ENCODE measurements around the gene MAST1. TPM values are rescaled to one million over a fixed set of nuclear protein-coding genes. Genes with fewer than 3 reads are reported as not detected.
"Not testable (repeated sequence)": the region's sequence is repeated elsewhere in the genome, so short reads cannot be mapped to it uniquely, and the experiment has no call there.

Gene MAST1
- total RNA-seq, 2 experiments from 2014 or later: 1.2 to 1.5 TPM

DNA sequence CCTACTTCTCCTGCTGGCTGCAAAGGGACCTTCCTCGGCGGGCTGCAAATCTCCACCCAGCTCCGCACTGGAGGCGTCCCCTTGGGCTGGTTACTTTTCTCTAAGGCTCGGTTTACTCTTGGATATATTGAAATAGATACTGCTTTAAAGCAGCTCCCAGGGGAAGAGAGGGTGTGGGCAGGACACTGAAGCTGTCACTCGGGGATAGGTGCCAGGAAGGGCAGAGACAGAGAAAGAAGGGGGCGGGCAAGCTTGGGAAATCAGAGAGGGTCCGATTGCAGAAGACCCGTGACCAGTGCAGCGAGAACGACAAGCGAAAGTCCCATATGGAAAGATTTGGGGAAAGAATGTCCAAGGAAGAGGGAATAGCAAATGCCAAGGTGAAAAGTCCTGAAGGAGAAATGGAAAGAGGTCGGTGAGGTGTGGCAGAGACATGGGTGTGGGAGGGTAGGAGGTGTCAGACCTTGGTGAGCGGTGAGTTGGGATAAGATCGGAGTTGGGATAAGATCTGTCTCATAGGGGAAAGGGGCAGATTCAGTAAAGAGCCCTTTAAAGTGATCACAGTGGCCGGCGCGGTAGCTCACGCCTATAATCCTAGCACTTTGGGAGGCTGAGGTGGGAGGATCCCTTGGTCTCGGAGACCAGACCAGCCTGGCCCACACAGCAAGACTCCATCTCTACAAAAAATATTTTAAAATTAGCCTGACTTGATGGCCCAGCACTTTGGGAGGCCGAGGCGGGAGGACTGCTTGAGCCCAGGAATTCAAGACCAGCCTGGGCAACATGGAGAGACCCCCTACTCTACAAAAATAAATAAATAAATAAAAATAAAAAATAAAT lies 35.8 kb upstream of the MAST1 start:
- CTCF ChIA-PET: interaction anchor here (9.9 to 13.8 kb wide), 2 partner anchors 26 to 39 kb away, joined by 303 to 341 read pairs; partner anchors contain the start of gene HOOK2
- Mint-ChIP-seq H3K4me3 (peak overlapping the region; percentile 91), H3K27me3 (ENCODE audit: low read depth) (no peaks in the 10 kb centered on the region), H3K36me3 (ENCODE audit: low read depth) (peaks cover 17% of the 10 kb centered on the region), H3K9me3 (no peaks in the 10 kb centered on the region), H3K27ac (no peak overlapping the region), H3K4me1 (ENCODE audit: low read depth) (peaks cover 36% of the 10 kb centered on the region)
- DNase-seq: no peak
- intact Hi-C loops (cut with micrococcal nuclease): no loop called here

DNA sequence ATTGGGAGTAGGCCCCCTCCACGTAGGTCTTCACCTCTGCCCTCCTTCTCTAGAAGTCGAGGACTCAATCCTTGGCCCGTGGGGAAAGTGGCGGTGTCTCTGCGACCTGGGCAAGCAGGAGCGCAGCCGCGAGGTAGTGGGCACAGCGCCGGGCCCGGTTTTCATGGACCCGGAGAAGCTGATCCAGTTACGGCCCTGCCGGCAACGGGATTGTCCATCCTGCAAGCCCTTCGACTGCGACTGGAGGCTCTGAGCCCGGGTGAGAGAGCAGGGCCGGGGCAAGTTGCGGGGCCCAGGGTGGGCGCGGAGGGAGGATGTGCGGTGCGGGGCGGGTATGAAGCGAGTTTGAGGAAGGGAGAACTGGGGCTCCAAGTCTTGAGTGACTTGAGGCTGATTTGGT lies 34.3 kb upstream of the MAST1 start:
- Mint-ChIP-seq H3K4me3 (no peak overlapping the region), H3K27me3 (ENCODE audit: low read depth) (no peaks in the 10 kb centered on the region), H3K4me1 (ENCODE audit: low read depth) (peaks cover 38% of the 10 kb centered on the region), H3K9me3 (no peaks in the 10 kb centered on the region), H3K27ac (no peak overlapping the region), H3K36me3 (ENCODE audit: low read depth) (peaks cover 21% of the 10 kb centered on the region)
- CTCF ChIA-PET: interaction anchor here (9.9 to 13.8 kb wide), 2 partner anchors 28 to 41 kb away, joined by 303 to 341 read pairs; partner anchors contain the start of gene HOOK2
- intact Hi-C loops (cut with micrococcal nuclease): no loop called here
- DNase-seq: no peak

DNA sequence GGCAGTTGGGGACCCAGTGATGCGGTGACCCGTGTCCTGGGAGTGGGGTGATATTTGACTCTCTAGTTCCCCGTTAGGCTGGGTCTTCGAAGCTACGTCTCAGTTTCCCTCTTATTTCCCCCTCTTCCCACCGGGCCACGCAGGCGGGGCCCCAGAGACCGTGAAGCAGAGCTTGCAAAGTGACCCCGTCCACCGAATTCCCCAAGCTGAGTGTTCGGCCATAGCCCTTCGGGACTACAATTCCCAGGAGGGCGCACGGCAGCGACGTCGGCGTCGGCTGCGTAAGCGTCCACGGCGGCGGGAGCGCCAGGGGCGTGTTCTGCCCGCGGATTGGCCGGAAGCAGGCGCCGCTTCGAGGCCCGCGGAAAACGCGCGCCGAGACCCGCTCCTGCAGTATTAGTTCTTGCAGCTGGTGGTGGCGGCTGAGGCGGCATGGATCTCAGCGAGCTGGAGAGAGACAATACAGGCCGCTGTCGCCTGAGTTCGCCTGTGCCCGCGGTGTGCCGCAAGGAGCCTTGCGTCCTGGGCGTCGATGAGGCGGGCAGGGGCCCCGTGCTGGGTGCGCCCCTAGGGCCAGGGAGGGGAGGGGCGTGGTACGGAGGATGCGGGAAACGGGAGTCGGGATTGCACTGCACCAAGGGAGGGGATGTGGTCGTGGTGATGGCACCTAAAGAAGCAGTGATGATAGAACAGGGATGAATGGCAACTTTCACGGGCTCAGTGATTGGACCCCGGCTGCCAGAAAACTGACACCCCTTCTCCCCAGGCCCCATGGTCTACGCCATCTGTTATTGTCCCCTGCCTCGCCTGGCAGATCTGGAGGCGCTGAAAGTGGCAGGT lies 31.9 kb upstream of the MAST1 start, which contains the start of gene RNASEH2A:
RNASEH2A (plus strand) TSS at position 343 of the 840 bp plus-strand sequence; CDS start at position 433, 90 bp downstream.
- H3K4me1 Mint-ChIP-seq (ENCODE audit: low read depth): peaks cover 22% of the 10 kb centered on the region
- intact Hi-C loops (cut with micrococcal nuclease): loop anchor here (1.0 kb wide), 1 partner anchor 79 kb away; no protein-coding TSS in a partner anchor
- H3K4me3 Mint-ChIP-seq: peak within 1 kb of the TSS; percentile 96
- CTCF ChIA-PET: interaction anchor here (2.2 to 2.3 kb wide), 3 partner anchors 10 to 47 kb away, joined by 6 to 11 read pairs (median 6); no protein-coding TSS in a partner anchor
- peak; percentile 92 for DNase-seq
- no peaks in the 10 kb centered on the region for H3K27me3 Mint-ChIP-seq (ENCODE audit: low read depth)
- no peaks in the 10 kb centered on the region for H3K9me3 Mint-ChIP-seq
- peak within 1 kb of the TSS; percentile 85 for H3K27ac Mint-ChIP-seq
- peaks cover 21% of the 10 kb centered on the region for H3K36me3 Mint-ChIP-seq (ENCODE audit: low read depth)

DNA sequence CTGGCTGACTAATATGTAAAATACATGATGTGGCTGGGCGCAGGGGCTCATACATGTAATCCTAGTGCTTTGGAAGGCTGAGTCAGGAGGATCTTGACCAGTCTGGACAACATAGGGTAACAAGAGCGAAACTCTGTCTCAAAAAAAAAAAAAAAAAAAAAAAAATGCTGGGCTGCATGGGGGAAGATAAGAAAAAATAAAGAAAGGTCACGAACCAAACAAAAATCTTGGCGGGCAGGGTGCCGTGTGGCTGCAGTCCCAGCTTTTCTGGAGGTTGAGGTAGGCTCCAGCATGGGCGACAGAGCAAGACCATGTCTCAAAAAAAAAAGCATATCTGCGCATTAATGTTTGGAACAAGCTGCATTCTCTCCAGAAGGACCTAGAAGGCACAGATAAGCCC lies 23.2 kb upstream of the MAST1 start:
- Mint-ChIP-seq H3K36me3 (ENCODE audit: low read depth) (peaks cover 23% of the 10 kb centered on the region), H3K27me3 (ENCODE audit: low read depth) (no peaks in the 10 kb centered on the region), H3K4me3 (no peak overlapping the region), H3K4me1 (ENCODE audit: low read depth) (no peaks in the 10 kb centered on the region), H3K27ac (no peak overlapping the region), H3K9me3 (no peaks in the 10 kb centered on the region)
- no peak for DNase-seq
- CTCF ChIA-PET: interaction anchor here (0.6 kb wide), 1 partner anchor 65 kb away, joined by 6 read pairs; no protein-coding TSS in a partner anchor
- intact Hi-C loops (cut with micrococcal nuclease): no loop called here

DNA sequence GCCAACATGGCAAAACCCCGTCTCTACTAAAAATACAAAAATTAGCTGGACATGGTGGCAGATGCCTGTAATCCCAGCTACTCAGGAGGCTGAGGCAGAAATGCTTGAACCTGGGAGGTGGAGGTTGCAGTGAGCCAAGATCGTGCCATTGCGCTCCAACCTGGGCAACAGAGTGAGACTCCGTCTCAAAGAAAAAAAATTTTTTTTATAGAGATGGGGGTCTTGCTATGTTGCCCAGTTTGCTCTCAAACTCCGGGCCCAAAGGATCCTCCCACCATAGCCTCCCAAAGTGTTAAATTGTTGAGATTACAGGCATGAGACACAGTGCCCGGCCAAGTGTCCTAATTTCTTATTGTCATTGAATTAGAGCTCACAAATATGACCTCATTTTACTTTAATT lies 21.1 kb upstream of the MAST1 start:
- H3K27me3 Mint-ChIP-seq (ENCODE audit: low read depth); H3K4me3 Mint-ChIP-seq; H3K4me1 Mint-ChIP-seq (ENCODE audit: low read depth); H3K9me3 Mint-ChIP-seq; DNase-seq; H3K27ac Mint-ChIP-seq; intact Hi-C loops (cut with micrococcal nuclease): not testable (repeated sequence)
- H3K36me3 Mint-ChIP-seq (ENCODE audit: low read depth): peaks cover 25% of the 10 kb centered on the region
- CTCF ChIA-PET: interaction anchor here (1.2 to 2.5 kb wide), 3 partner anchors 30 to 59 kb away, joined by 3 to 8 read pairs (median 4); no protein-coding TSS in a partner anchor

DNA sequence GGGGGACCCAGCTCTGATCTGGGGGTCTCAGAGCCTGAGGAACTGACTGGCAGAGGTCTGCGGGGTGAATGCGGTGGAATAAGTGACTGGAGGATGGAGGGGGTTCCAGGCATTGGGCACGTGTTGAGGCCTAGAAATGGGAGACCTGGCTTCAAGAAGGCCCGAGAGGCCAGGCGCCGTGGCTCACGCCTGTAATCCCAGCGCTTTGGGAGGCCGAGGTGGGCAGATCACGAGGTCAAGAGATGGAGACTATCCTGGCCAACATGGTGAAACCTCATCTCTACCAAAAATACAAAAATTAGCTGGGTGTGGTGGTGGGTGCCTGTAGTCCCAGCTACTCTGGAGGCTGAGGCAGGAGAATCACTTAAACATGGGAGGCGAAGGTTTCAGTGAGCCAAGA lies 20.5 kb upstream of the MAST1 start:
- intact Hi-C loops (cut with micrococcal nuclease); DNase-seq; H3K4me1 Mint-ChIP-seq (ENCODE audit: low read depth); H3K27me3 Mint-ChIP-seq (ENCODE audit: low read depth); H3K27ac Mint-ChIP-seq; H3K9me3 Mint-ChIP-seq; H3K4me3 Mint-ChIP-seq: not testable (repeated sequence)
- H3K36me3 Mint-ChIP-seq (ENCODE audit: low read depth): peaks cover 20% of the 10 kb centered on the region
- CTCF ChIA-PET: interaction anchor here (0.6 to 2.5 kb wide), 3 partner anchors 29 to 60 kb away, joined by 3 to 8 read pairs (median 3); no protein-coding TSS in a partner anchor

DNA sequence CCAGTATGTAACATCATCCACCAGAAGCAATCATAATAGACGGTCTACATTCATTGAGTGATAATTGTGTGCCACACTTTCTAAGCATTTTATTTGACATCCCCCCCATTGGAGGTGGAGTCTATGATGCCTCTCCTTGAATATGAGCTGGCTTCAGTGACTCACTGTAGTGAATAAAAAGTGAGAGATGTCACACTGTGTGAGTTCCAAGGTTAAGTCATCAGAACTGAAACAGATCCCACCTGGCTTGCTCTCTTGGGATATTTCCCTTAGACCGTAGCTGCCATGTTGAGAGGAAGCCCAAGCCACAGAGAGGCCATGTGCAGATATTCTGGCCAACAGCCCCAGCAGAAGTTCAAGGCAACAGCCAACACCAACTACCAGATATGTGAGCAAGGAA lies 16.6 kb upstream of the MAST1 start:
- peaks cover 6% of the 10 kb centered on the region for H3K9me3 Mint-ChIP-seq
- H3K27ac Mint-ChIP-seq: no peak overlapping the region
- H3K4me3 Mint-ChIP-seq: no peak overlapping the region
- DNase-seq: no peak
- peaks cover 7% of the 10 kb centered on the region for H3K4me1 Mint-ChIP-seq (ENCODE audit: low read depth)
- peaks cover 18% of the 10 kb centered on the region for H3K27me3 Mint-ChIP-seq (ENCODE audit: low read depth)
- peaks cover 6% of the 10 kb centered on the region for H3K36me3 Mint-ChIP-seq (ENCODE audit: low read depth)
- intact Hi-C loops (cut with micrococcal nuclease): no loop called here
- CTCF ChIA-PET: interaction anchor here (1.4 kb wide), 1 partner anchor 25 kb away, joined by 3 read pairs; no protein-coding TSS in a partner anchor

DNA sequence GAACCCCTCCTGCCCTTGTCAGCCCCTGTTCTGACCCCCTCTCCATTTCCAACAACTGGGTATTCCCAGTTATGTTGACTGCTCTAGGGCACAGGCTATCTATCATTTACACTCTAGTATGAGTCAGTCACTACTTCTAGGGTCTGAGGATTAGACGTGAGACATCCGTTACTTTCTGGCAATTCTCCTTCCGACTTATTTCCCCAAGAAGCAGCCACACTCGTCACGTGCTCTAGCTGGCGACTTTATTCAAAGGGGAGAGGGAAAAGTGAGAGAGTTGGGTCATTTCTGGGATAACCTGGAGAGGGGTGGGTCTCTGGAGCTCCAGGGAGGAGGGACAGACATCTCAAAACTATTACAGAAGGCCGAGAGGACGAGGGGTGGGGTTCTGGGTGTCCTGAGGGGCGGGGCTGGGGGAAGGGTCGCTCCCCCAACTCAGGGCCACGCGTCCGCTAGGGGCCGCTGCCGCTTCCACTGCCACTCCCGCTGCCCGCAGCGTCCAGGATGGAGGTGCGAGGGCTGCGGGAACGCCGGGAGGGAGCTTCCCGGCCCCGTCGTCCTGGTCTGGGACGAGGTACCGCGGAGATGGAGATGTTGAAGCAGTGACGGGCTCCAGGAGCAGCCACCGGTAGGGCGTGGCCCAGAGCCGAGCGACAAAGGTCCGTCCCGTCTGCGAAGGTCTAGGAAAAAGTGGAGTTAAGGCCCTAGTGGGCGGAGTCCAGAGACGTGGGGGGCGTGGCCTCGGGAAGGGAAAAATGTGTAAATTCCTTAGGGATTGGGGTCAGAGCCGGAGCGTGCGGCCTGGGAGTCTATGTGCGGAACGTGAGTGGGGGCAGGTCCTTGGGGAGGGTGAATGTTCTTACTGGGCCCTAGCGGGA lies 12.8 kb upstream of the MAST1 start:
- peaks cover 40% of the 10 kb centered on the region for H3K27me3 Mint-ChIP-seq (ENCODE audit: low read depth)
- H3K9me3 Mint-ChIP-seq: peaks cover 6% of the 10 kb centered on the region
- H3K27ac Mint-ChIP-seq: no peak overlapping the region
- peaks cover 3% of the 10 kb centered on the region for H3K36me3 Mint-ChIP-seq (ENCODE audit: low read depth)
- peak; percentile 41 for DNase-seq
- peaks cover 7% of the 10 kb centered on the region for H3K4me1 Mint-ChIP-seq (ENCODE audit: low read depth)
- intact Hi-C loops (cut with micrococcal nuclease): no loop called here
- CTCF ChIA-PET: interaction anchor here (0.5 to 2.2 kb wide), 9 partner anchors 10 to 267 kb away, joined by 3 to 10 read pairs (median 4); no protein-coding TSS in a partner anchor
- H3K4me3 Mint-ChIP-seq: no peak overlapping the region

DNA sequence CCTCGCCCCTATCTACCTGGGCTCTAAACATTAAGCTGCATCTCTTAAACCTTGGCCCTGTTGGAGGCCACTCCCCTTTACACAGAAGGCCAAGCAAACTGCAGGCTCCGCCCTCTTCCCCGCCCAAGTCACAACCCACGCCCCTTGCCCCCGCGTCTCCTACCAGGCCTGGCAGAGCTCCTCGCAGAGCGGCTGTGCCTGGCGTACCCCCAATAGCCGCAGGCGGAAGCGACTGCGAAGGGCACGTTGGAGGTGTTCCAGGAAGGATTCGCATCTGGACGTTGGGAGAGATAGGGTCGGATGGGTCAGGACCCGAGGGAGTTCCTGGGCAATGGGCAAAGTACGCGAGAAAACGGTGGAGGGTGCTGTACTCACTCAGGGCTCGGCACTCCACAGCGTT lies 9.8 kb upstream of the MAST1 start:
- CTCF ChIA-PET: interaction anchor here (0.9 to 1.4 kb wide), 4 partner anchors 10 to 68 kb away, joined by 3 to 6 read pairs (median 3); no protein-coding TSS in a partner anchor
- no peak overlapping the region for H3K4me3 Mint-ChIP-seq
- H3K9me3 Mint-ChIP-seq: no peaks in the 10 kb centered on the region
- H3K36me3 Mint-ChIP-seq (ENCODE audit: low read depth): no peaks in the 10 kb centered on the region
- H3K4me1 Mint-ChIP-seq (ENCODE audit: low read depth): peaks cover 14% of the 10 kb centered on the region
- intact Hi-C loops (cut with micrococcal nuclease): no loop called here
- H3K27me3 Mint-ChIP-seq (ENCODE audit: low read depth): peaks cover 61% of the 10 kb centered on the region
- DNase-seq: peak; percentile 28
- H3K27ac Mint-ChIP-seq: no peak overlapping the region

DNA sequence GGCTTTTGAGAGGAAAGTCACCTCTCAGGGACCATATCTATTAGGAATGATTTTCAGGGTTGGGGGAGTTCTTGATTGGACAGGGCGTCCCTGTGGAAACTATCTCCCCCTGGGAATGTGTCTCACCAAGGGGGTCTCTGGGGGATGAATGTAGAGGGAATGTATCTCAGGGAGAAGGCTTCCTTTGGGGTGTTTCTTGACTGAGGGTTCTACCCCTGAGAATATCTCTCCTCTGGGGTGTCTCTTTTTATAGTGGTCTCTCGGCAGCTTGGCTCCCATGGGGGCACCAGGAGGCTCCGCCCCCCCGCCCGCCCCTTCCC lies 4.9 kb upstream of the MAST1 start:
- Mint-ChIP-seq H3K9me3 (no peaks in the 10 kb centered on the region), H3K36me3 (ENCODE audit: low read depth) (no peaks in the 10 kb centered on the region), H3K4me3 (no peak overlapping the region), H3K27me3 (ENCODE audit: low read depth) (peaks cover 71% of the 10 kb centered on the region), H3K4me1 (ENCODE audit: low read depth) (peaks cover 19% of the 10 kb centered on the region), H3K27ac (no peak overlapping the region)
- intact Hi-C loops (cut with micrococcal nuclease): no loop called here
- CTCF ChIA-PET: interaction anchor here (1.6 to 2.0 kb wide), 2 partner anchors 14 to 37 kb away, joined by 4 to 5 read pairs; no protein-coding TSS in a partner anchor
- DNase-seq: no peak
